HG03175 (cell line): ENCODE results near the gene VAC14.

ENCODE experiments used
- ATAC-seq: cut with Tn5 transposase; IDR thresholded peaks from one replicate; pipeline ENCODE4 v1.9.1; 2021; ENCODE audit warnings: mild to moderate bottlenecking, moderate library complexity; ENCODE audit not compliant: unreplicated experiment

VAC14 gene

GRCh38 chr16:70764632-70765031, 36.3 kb downstream of the VAC14 start:
- ATAC-seq: no peak

GRCh38 chr16:70760221-70760620, 40.7 kb downstream of the VAC14 start:
- no peak for ATAC-seq

DNA sequence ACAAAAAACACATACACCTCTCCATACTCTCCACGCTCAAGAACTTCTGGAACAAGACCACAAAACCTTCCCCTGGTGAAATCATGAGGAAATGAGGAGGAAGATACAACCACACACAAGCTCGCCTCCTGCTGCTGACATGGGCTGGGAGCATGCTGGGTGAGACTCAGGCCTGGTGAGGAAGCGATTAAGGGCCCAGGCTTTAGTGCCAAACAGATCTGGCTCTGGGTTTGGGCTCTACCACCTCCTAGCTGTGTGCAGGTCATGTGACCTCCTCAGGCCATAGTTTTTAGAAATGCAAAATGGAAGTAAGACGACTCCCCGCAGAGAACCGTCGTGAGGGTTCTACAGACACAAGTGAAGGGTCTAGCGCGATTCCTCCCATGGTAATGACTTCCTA, 41.3 kb downstream of the VAC14 start:
- no peak for ATAC-seq

- ATAC-seq: no peak
Observed at GRCh38 chr16:70758786-70759185, 42.2 kb downstream of the VAC14 start.

- ATAC-seq: no peak
Observed at GRCh38 chr16:70757183-70757582, 43.8 kb downstream of the VAC14 start.

DNA sequence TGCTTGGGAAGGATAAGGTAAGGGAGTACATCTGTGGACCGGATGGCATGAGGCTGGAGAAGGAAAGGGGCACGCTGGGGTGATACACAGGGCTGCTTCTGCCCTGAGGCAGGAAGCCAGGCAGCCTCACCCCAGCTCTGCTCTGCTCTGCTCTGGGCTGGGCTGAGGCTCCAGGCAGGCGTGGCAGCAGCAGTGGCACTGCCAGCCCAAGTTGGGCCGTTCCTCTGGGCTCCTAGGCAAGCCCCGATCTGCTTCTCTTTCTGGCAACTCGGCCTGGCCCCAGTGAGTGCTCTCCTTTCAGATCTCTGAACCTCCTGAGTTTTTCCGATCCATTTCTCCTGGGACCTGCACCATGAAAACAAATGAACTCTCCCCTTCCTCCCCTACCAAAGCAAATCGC, 44.9 kb downstream of the VAC14 start:
- no peak for ATAC-seq

GRCh38 chr16:70754851-70755600, 45.9 kb downstream of the VAC14 start:
- no peak for ATAC-seq

- no peak for ATAC-seq
Observed at GRCh38 chr16:70754371-70754770, 46.6 kb downstream of the VAC14 start.

GRCh38 chr16:70753694-70754325, 47.1 kb downstream of the VAC14 start:
- ATAC-seq: no peak

DNA sequence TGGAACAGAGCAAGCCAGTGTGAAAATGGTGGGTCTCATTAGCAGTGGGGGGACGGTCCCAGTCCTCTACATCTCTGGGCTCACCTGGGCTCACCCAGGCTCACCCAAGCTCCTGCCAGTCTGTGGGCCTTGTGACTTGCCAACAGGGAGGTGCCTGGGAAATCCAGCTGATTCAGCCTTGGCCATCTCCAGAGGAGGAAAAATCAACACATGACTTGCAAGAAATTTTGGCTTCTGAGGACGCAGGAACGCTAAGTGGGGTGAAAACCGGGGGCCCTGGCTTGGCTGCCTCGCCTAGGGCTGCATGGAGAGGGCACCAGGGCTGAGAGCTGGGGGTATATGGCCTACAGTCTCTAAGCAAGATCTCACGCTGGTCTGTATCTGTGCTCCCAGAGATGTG, 47.7 kb downstream of the VAC14 start:
- ATAC-seq: no peak

DNA sequence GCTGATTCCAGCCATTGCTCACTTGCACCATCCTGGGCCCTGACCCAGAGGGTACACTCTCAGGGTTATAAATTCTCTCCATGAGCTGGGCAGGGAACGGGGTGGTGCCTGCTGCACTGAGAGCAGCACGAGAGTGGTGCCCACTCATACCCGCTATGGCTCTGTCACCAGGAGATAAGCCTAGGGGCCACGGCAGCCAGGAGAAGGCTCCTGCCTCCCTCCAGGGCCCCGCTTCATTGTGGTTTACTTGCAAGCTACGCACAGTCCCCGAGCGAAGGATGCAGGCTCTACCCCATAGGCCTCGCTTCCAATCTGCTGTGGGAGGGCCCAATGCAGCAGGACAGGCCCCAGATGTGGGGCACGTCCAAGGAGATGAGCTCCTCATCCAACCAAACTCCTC, 48.5 kb downstream of the VAC14 start:
- ATAC-seq: no peak

GRCh38 chr16:70751593-70751992, 49.4 kb downstream of the VAC14 start:
- ATAC-seq: no peak

DNA sequence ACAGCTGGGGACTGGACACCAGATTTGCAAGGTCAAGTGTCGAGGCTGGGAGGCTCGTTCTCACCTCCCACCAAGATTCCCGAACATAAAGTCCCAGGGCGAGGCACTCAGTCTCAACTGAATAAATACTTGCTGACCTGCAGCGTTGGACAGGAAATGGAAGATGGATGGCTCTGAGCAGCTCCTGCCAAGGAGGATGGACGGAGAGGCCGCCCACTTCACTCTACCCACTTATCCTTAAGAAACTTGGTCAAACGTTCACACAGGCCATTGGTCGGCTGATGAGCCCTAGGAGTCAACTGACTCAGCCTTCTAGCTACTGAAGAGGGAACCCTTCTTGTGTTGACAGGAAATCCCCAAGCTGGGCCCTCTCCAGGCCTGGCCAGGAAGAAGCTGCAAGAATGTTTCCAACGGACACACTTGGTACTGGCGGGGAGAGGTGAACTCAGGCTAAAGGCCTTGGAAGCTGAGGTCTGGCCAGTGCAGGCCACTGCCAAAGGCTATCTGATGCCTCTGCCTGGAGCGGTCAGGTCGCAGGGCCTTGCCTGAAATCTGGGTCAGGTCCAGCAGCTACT, 50.0 kb downstream of the VAC14 start:
- no peak for ATAC-seq

- no peak for ATAC-seq
Observed at GRCh38 chr16:70749681-70750601, 51.0 kb downstream of the VAC14 start.

DNA sequence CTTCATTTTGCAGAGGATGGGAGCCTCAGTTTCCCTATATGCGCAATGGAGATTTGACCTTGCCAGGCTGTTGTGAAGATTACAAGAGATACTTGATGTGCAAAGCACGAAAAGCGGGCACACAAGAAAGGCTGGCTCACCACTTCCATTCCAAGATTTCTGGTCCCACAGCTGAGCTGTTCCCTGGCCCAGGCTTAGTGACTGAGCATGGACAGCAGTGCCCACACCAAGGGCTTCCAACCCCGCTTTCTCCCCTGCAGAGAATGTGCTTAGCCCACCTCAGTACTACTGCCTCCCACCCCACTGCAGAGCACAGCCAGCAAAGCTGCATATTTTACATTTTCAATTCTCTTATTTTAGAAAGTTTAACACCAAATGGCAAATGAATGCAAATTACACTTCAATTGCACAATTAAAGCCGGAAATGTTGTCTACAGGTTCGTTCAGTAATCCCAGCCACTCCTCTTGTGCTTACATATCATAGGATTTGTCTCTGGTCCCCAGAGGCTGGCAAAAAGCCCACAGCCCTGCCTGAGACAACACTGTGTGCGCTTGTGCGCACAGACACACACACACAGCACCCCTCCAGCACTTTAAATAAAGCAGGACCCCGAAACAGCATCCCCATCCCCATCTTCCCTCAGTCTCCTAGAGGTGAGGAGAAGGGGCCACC, 51.8 kb downstream of the VAC14 start:
- no peak for ATAC-seq

DNA sequence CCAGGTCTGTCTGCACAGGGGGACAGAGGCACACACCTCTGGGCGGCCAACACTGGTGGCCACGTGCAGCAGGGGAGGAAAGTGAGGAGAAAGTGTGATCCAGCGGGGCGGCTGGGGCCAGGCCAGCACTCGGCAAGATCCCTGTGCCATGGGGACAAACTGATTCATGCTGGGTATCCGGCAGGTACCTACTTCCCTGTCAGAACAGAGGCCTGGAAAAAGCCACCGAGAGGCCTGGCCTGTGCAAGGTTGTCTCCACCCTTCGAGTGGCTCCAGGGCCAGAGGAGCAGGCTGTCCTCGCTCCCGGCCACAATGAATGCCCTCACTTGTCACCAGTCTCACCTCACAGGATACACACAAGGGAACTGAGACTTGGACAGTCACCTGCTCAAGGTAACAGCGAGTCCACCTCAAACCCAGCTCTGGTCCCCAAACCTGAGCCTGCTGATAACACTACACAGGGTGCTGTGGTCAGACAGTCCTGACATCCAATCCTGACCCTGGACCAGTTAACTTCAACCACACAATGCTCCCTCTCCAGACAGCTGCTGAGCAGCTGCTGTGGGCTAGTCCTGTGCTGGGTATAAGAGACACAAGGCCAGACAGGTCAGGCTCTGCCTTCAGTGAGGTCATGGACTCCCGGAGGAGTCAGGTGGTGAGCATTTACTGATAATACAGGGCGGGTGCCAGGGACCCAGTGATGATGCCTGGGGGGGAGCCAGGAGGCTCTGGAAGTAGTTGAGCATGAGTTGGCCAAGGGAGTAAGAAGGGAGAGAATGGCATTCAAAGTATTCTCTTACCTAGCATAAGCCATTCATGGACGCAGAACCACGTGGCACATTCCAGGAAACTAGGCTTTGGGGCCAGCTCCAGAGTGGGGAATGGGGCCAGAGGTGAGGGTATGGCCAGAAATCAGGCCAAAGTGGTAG, 53.0 kb downstream of the VAC14 start:
- ATAC-seq: no peak

DNA sequence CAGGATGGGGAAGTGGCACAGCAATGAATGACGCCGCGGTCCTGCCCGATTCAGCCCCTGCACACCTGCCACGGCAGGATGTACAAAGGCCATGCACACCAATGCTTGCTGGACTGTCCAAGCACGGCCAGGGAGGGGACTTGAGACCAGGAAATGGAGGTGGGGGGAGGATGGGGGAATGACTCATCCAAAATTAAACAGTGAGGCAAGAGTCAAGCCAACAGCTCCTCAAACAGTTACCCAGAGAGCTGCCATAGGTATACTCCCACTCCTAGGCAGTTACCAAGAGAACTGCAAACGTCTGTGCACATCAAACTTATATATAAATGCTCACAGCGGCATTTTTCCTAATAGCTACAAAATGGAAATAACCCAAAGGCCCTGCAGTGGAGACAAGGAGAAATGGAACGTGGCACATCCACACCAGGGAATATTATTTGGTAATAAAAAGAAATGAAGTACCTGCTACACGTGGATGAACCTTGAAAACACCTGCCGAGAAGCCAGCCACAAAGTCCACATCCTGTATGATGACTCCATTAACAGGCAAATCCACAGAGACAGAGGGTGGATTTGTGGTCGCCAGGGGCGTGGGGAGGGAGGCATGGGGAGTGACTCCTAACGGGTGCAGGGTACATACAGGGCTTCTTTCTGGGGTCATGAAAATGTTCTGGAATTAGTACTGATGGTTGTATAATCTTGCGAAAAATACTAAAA, 54.1 kb downstream of the VAC14 start:
- ATAC-seq: no peak

- ATAC-seq: no peak
Observed at GRCh38 chr16:70746040-70746707, 54.8 kb downstream of the VAC14 start.
